Small intestine (tissue), 7 donors: ENCODE measurements around the gene VPS39. TPM values are rescaled to one million over a fixed set of nuclear protein-coding genes. Genes with fewer than 3 reads are reported as not detected.

Experiments
- DNase-seq, 2 donors: peaks; one replicate each; pipeline versions ENCODE4 v3.0.0 to v3.0.0-alpha.2; 2013
- FAIRE-seq: peaks from 2 replicates; lab custom pipeline; 2012; peaks lifted over from hg19 to GRCh38; lab: Jason Lieb, UNC
- H3K27ac ChIP-seq, 3 donors: one replicate each; pipeline ENCODE4 v1.5.1; 2013; ENCODE audit warnings: low read length in 2 of 3, mild to moderate bottlenecking in 2 of 3, control low read depth in 1 of 3, inconsistent platforms in 1 of 3, low read depth in 1 of 3, moderate library complexity in 1 of 3
- H3K27me3 ChIP-seq, 3 donors: one replicate each; pipeline ENCODE4 v1.6.1; 2013; ENCODE audit warnings: low read length in 3 of 3, inconsistent platforms in 1 of 3; ENCODE audit not compliant: control insufficient read depth in 3 of 3, insufficient read depth in 3 of 3
- H3K36me3 ChIP-seq, 3 donors: one replicate each; pipeline ENCODE4 v1.6.1; 2013; ENCODE audit warnings: low read length in 3 of 3, inconsistent platforms in 1 of 3, low read depth in 1 of 3, mild to moderate bottlenecking in 1 of 3, moderate library complexity in 1 of 3; ENCODE audit not compliant: control insufficient read depth in 3 of 3, insufficient read depth in 2 of 3
- H3K4me1 ChIP-seq, 3 donors: one replicate each; pipeline ENCODE4 v1.6.1; 2013; ENCODE audit warnings: low read length in 2 of 3, inconsistent platforms in 1 of 3, low read depth in 1 of 3, mild to moderate bottlenecking in 1 of 3, moderate library complexity in 1 of 3; ENCODE audit not compliant: control insufficient read depth in 3 of 3, insufficient read depth in 2 of 3
- H3K4me3 ChIP-seq, 3 donors: one replicate each; pipeline ENCODE4 v1.5.1; 2013; ENCODE audit warnings: low read length in 3 of 3, control low read depth in 1 of 3, inconsistent platforms in 1 of 3, low read depth in 1 of 3, mild to moderate bottlenecking in 1 of 3, moderate library complexity in 1 of 3
- H3K9me3 ChIP-seq, 2 donors: one replicate each; pipeline ENCODE4 v1.6.1; 2013; ENCODE audit warnings: low read depth in 1 of 2, low read length in 1 of 2; ENCODE audit not compliant: control insufficient read depth in 2 of 2, insufficient read depth in 1 of 2
- WGBS, 3 donors: extraction: QIAGEN DNeasy Blood & Tissue Kit; methylation state at CpG; one replicate each; pipeline ENCODE4 v1.1.7; 2013; 5-methylcytosine and 5-hydroxymethylcytosine counted together
- polyA plus RNA-seq, 4 donors: library from polyadenylated mRNA; stranded (reverse) in 3 of 4; unstranded in 1 of 4; fragments of 200-250 nt in 3 of 4; fragments of 120-200 nt in 1 of 4; gene quantifications; one replicate each; pipeline versions ENCODE4 v1.2.1 to v1.2.3, GENCODE V29; 2013
- donor health status: healthy with polysubstance abuse.
- donor health status: control.
- donor health status: control.
- donor health status: Bipolar disorder and iron deficiency.
- donor health status: healthy.

VPS39 gene
- polyA plus RNA-seq, 4 donors: 28.2 to 58.3 (median 41.4) TPM

DNA sequence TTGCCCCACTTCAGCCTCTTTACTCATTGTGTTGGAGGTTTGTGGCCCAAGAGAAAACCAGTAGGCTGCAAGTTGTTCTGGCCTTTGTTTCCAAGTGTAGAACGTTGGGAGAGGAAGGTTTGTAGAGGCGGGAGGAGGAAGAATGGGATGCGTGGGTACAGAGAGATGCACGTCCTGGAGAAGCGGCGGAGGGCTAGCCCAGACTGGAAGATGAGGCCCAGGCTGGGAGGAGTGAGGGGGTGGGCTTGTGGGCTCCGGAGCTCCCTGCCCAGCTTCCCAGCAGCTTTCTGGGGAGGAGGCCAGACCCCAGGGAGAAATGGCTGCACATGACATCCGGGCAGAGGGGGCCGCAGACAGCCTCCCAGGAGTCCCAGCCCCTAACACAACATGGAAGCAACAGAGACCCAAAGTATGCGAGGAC is 57.0 kb downstream of the VPS39 start:
- Histone ChIP-seq H3K27ac (no peak overlapping the region), H3K4me3 (no peak overlapping the region), H3K9me3 (no peaks in the 10 kb centered on the region), H3K36me3 (peaks cover 0 to 17% (median 0%) of the 10 kb centered on the region in 3 donors), H3K27me3 (no peaks in the 10 kb centered on the region), H3K4me1 (peaks cover 0 to 6% (median 0%) of the 10 kb centered on the region in 3 donors)
- WGBS, 3 donors: 83 to 88% (median 86%) methylated on average over 10 of the region's 10 CpGs
- DNase-seq: no peak
- no peak for FAIRE-seq

DNA sequence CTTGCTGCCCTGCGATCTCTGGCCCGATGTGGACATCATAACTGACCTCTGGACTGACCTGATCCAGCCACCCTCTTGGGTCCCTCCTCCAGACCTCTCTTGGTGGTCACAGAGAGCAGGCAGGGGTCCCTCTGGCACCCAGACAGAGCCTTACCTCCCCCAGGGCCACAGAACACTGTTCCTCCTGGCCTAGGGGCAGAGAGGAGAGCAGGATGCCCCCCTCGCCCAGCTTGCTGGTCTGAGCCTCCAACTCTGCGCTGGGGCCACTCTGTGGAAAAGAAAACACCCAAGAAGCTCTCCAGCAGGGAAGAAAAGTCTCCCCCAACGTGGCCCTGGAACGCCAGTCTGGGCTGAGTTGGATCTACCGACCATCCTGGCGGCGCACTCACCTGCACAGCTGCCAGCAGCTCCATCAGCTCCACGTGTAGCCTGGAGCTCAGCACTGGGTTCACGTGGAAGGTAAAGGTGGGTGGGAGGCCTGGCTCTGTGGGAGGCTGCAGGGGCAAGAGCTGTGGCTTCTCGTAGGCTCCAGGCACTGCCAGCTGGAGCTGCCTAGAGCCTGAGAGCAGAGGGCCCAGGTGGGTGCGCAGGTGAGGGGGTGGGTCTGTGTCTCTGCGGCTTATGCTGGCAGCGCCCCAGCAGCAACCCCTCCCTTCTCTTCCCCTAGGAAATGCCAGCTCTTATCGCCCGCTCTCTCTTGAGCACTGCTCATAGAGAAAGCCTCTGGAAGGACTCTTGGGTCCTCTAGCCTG is 57.7 kb downstream of the VPS39 start:
- no peak for DNase-seq

DNA sequence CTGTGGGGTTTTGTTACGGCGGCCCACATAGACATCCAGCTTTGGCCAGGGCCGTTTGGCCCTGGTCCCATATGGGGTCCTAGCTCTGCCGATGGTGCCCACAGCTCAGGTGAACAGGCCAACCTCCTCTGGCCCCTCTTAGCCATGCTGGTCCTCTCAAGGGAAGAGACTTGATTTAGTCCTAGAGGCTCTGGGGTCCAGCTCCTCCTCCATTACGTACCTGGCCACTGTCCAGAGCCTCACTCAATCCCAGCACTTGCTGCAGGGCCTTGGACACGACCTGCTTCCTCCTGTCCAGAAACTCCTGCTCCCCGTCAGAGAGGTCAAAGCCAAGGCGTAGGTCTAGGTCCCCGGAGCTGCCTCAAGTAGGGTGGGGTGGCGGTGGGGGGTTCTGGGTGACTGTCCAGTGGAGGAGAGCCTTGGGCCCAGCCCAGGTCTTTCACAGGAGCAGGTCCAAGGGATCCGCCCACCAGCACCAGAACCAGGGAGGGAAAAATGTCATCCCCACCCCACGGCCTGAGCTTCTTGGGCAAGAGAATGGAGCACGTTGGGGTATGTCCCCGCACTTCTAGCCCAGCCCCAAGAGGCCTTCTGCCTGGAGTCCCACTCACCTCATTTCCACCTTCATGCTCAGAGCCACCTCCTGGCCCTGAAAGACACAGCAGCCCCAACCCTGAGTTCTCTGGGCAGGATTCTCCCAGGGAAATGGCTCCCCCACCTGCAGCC is 58.4 kb downstream of the VPS39 start:
- 86 to 89% (median 87%) methylated on average over 14 of the region's 14 CpGs for WGBS, 3 donors
- Histone ChIP-seq H3K27me3 (no peaks in the 10 kb centered on the region), H3K27ac (no peak overlapping the region), H3K4me3 (no peak overlapping the region), H3K4me1 (no peaks in the 10 kb centered on the region), H3K9me3 (no peaks in the 10 kb centered on the region), H3K36me3 (peaks cover 0 to 17% (median 0%) of the 10 kb centered on the region in 3 donors)
- FAIRE-seq (no peak), DNase-seq (no peak)

More for the DNA sequence above, 57.7 kb downstream of the VPS39 start:
- H3K27ac ChIP-seq: no peak overlapping the region
- no peaks in the 10 kb centered on the region for H3K27me3 ChIP-seq
- H3K36me3 ChIP-seq: peaks cover 0 to 17% (median 0%) of the 10 kb centered on the region in 3 donors
- FAIRE-seq: no peak
- peaks cover 0 to 1% (median 0%) of the 10 kb centered on the region in 3 donors for H3K4me1 ChIP-seq
- no peak overlapping the region for H3K4me3 ChIP-seq
- 82 to 93% (median 87%) methylated on average over 17 of the region's 17 CpGs for WGBS, 3 donors
- no peaks in the 10 kb centered on the region for H3K9me3 ChIP-seq

DNA sequence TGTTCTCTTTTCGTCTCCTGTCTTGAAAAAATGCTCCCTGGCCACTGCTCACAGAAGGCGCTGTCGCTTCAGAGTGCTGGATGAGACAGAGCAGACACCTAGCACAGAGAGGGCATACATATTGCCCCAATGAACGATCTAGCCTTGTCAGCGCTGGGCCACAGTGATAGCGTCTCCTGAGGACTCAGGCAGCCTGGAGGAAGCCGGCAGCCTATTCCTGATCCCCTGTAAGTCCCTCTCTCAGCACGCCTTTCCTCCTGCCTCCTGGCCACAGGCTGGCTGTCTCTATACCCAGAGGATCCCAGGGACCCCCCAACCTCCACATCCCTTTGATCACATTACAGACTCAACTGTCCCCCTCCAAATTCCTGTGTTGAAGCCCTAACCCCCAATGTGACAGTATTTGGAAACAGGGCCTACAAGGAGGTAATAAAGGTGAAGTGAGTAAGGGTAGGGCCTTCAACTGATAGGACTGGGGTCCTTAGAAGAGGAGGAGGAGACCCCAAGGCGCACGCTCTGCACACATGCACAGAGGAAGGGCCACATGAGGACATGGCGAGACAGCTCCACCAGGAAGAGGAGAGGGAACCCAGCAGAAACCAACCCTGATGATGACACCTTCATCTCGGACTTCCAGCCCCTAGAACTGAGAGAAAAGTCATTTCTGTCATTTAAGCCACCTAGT is 59.2 kb downstream of the VPS39 start:
- no peak overlapping the region for H3K4me3 ChIP-seq
- no peak overlapping the region for H3K27ac ChIP-seq
- DNase-seq (no peak), FAIRE-seq (no peak)
- no peaks in the 10 kb centered on the region for H3K9me3 ChIP-seq
- H3K27me3 ChIP-seq: no peaks in the 10 kb centered on the region
- peaks cover 0 to 16% (median 0%) of the 10 kb centered on the region in 3 donors for H3K36me3 ChIP-seq
- H3K4me1 ChIP-seq: no peaks in the 10 kb centered on the region
- WGBS, 3 donors: 83 to 85% (median 84%) methylated on average over 12 of the region's 12 CpGs

DNA sequence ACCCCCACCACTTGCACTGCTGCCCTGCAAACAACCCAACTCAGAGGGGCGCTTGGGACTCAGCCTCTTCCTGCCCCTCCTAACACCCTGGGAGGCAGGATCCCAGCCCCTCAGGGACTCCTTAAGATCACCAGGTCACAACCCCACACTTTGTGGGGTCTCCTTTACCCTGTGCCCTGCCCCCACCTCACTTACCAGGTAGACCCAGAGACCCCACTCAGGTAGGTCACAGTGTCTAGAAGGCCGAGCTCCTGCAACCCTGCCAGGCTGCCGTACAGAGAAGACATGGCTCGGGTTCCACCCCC is 60.7 kb downstream of the VPS39 start:
- FAIRE-seq: no peak
- Histone ChIP-seq H3K27me3 (no peaks in the 10 kb centered on the region), H3K4me3 (no peak overlapping the region), H3K36me3 (peaks cover 0 to 7% (median 0%) of the 10 kb centered on the region in 3 donors), H3K9me3 (no peaks in the 10 kb centered on the region), H3K27ac (no peak overlapping the region), H3K4me1 (no peaks in the 10 kb centered on the region)
- WGBS, 3 donors: 89 to 99% (median 91%) methylated on average over 4 of the region's 4 CpGs
- DNase-seq: no peak

DNA sequence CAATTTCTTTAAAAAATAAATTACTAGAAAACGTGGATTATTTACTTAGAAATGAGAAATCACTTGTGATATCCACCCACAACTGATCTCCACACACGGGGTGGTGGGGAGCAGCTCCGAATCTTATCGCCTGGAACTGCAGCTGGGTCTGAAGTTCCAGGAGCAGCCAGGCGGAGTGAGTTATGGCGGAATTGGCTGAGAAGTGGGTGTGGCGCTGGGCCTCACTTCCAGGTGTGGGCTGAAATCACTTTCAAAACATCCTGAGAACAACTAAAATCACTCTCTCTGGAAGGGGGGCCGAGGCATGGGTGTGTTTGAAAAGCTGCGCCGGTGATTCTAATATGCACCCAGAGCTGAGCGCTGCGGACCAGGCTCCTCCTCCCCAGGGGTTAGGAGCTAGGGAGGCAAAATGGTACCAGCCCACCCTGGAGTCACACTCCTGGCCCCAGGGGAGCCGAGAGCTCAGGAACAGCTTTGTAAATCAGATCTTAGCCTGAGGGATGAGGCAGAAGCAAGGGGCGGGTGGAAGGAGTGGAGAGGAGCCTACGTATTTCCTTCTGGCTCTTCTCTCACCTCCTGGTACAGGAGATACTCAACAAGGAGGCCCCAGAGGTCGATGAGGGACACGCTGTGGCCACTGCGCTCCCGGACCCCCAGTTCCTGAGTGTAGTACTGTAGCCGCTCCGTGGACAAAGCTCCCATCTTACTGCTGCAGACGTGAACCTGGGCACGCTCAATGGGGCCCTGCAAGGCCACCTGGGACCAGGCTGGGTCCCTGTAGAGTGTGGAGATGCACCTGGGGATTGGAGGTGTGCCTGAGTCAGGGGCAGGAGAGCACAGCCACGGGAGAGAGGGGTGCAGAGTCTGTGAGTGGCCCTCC is 61.3 kb downstream of the VPS39 start:
- no peaks in the 10 kb centered on the region for H3K4me1 ChIP-seq
- H3K36me3 ChIP-seq: peaks cover 0 to 2% (median 0%) of the 10 kb centered on the region in 3 donors
- H3K27ac ChIP-seq: no peak overlapping the region
- H3K4me3 ChIP-seq: no peak overlapping the region
- no peak for FAIRE-seq
- DNase-seq: peak; percentile 42 to 64
- 51 to 69% (median 67%) methylated on average over 23 to 24 of the region's 24 CpGs for WGBS, 3 donors
- H3K9me3 ChIP-seq: no peaks in the 10 kb centered on the region
- H3K27me3 ChIP-seq: no peaks in the 10 kb centered on the region

DNA sequence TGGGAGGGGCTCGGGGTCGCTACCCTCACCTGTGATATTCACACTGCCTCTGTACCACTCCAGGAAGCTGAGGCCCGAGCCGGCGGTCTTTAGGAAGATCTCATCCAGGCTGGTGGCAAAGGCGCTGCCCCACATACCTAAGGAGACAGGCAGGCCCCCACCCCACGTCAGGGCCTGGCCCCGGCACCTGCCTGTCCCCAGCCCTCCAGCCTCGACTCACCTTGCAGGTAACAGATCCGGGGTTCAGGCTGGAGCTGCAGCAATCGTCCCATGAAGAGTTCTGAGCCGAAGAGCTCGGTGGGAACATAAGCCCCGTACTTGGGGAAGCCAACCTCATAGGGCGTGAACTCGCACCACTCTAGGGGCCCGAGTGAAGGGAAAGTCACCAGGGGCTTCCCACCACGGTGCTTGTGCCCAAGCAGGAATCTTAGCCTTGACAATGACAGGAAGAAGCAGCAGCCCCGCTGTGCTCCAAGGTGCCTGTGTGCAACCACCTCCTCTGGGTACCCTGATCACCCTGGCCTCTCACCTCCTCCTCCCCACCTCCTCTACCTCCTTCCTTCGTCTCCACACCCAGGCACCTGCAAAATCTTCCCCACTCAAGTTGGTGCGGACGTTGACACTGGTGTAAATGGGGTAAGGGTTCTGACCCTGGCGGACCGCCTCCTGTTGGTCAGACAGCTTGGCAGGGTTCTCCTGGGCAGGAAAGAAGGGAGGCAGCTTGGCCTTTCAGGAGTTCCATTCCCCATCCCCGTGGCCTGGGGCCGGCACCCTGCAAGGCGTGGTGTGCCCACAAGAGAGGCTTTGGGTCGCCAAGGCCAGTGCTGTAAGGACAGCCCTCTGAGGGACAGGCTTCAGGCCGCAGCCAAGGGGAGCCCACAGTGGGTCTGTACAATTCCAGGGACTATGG is 62.3 kb downstream of the VPS39 start:
- 81 to 86% (median 85%) methylated on average over 28 to 29 of the region's 29 CpGs for WGBS, 3 donors
- peaks cover 0 to 2% (median 0%) of the 10 kb centered on the region in 3 donors for H3K36me3 ChIP-seq
- H3K27ac ChIP-seq: no peak overlapping the region
- H3K4me3 ChIP-seq: no peak overlapping the region
- H3K27me3 ChIP-seq: no peaks in the 10 kb centered on the region
- peaks cover 0 to 1% of the 10 kb centered on the region in 2 donors for H3K9me3 ChIP-seq
- DNase-seq (no peak), FAIRE-seq (no peak)
- no peaks in the 10 kb centered on the region for H3K4me1 ChIP-seq
